NCI-H510A (cell line): ENCODE results near the gene AGO3.
A peak's percentile ranks its signal among the peaks of the same experiment; 100 is the strongest.
"Not testable (repeated sequence)": the region's sequence is repeated elsewhere in the genome, so short reads cannot be mapped to it uniquely, and the experiment has no call there.

ENCODE experiments used
- DNase-seq: peaks from one replicate; lab custom pipeline; 2025; lab: John Stamatoyannopoulos, UW

The AGO3 gene

DNA sequence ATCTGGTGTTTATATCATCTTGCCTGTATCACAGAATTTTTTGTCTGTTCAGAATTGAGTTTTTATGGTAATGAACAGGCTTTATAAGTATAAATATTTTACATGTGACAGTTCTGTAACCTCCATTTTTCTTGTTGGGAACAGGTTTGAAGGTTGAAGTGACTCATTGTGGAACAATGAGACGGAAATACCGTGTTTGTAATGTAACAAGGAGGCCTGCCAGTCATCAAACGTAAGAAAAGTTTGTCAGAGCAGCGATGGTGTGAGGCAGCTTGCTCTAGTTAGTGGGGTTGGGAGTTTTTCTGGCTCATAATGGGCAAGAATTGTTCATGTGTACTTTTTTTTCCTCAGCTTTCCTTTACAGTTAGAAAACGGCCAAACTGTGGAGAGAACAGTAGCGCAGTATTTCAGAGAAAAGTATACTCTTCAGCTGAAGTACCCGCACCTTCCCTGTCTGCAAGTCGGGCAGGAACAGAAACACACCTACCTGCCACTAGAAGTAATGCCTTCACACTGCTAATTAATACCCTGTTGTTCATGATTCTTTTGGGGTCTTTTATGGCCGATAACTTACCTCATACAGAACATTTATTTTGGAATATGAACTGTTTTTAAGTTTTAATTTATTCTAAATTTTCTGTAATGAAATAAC, 77.8 kb downstream of the AGO3 start:
- DNase-seq, result no peak

DNA sequence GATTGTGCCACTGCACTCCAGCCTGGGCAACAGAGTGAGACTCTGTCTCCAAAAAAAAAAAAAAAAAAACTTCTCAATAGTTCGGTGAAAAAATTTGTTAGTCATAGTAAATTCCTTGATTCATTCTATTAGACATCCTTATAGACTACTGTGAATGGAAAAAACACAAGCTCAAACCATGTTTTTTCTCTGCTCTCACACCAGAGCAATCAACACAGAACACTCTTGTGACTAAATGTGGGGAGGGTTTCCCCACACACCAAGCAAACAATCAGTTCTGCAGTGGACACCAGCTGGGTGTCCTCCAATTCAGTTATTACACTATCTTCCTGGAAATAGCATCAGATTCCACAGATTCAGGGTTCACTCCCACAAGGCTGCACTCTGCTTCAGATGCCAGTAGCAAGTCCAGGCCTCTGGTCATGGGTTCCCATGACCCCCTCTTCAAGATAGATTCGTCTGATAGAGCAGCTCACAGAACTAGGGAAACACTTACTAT, 83.9 kb downstream of the AGO3 start:
- no peak for DNase-seq

DNA sequence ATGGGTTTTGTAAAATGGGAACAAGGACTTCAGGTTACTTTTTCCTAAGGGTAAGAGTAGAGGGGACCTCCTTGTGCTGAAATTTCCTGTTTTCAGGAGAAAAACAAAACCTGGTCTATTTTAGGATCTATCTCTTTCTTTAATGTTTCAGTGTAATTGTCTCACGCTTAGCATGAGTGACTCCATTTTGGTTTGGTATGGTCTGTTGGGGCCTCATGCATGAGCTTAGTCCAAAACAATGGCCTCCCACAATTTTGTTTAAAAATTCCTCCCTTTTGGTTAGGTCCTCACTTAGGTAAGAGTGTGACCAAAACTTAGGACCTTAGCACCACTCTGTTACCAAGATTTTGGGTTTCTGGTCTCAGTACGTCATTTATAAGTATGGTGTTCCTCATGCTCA, 85.8 kb downstream of the AGO3 start:
- DNase-seq, result no peak

DNA sequence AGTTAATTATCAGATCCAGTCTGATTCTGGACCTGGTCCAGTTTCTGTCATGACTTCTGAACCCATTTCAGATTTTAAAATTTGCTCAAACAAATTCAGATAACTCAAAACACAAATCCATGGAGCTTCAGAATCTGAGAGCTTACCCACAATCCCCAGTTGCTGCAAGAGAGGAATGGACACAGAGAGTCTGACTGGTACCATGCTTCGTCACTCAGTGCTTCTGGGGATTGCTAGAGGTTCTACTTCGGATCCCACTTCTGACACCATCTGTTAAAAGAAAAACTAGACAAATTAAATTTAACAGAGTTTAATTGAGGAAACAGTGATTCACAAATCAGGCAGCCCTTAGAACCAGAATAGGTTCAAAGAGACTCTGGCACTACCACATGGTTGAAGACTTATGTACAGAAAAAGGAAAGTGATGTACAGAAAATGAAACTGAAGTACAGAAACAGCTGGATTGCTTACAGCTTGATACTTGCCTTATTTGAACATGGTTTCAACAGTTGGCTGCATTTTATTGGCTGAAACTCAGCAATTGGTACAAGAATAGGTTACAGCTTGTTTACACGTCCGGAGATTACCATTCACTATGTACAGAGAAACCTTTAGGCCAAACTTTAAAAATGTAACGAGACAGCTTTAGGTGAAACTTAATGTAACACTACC, 92.3 kb downstream of the AGO3 start:
- DNase-seq, result no peak

DNA sequence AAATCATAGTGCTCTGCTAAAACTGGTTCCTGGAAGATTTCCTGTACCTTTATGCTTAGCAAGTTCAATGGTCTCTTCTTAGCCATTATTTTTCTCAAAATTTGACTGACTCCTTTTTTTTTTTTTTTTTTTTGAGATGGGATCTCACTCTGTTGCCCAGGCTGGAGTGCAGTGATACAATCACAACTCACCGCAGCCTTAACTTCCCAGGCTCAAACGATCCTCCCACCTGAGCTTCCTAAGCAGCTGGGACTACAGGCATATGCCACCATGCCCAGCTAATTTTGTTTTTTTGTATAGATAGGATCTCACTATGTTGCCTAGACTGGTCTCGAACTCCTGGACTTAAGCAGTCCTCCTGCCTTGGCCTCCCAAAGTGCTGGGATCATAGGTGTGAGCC, 93.1 kb downstream of the AGO3 start:
- not testable (repeated sequence) for DNase-seq

DNA sequence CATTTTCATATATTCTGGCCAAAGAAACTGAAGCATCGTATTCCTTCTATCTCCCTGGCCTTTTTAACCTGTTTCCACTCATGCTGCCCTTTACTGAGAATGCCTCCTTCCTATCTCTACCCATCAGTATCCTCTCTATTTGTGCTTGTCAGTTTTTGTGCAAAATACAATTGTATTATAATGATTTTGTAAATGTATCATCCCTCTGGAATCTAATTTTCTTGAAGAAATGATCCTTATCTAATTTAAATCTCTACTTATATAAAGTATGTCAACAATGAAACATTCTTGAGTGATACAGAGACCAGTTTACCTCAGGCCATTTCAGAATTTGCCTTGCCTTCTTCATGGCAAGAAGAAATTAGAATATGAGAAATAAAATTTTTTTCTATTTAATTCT, 93.9 kb downstream of the AGO3 start:
- no peak for DNase-seq

DNA sequence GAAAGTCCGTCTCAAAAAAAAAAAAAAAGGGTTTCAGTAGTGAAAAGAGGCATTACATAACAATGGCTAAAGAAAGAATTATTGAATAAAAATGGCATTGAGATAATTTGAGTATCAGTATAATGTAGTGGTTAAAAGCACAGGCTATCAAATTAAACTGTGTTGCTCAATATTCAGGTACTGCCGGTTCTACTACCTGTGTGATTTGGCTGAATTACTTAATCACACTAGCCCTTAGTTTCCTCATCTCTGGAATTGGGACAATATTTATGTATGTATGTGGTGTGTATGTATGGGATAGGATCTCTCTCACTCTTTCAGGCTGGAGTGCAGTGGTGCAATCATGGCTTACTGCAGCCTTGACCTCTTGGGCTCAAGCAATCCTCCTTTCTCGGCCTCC, 96.9 kb downstream of the AGO3 start:
- DNase-seq, result no peak

DNA sequence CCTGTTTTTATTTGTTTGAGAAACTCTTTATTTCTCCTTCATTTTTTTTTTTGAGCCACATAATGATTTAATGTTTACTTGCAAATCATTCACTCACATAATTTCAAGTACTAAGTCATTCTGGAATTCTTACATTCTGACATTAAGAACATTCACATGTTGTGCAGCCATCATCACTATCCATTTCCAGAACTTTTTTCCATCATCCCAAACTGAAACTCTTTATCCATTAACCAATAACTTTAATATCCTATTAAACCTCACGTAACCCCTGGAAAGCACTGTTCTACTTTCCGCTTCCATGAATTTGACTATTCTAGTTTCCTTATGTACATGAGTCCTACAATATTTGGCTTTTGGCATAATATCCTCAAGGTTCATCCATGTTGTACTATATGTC, 100.5 kb downstream of the AGO3 start:
- no peak for DNase-seq

DNA sequence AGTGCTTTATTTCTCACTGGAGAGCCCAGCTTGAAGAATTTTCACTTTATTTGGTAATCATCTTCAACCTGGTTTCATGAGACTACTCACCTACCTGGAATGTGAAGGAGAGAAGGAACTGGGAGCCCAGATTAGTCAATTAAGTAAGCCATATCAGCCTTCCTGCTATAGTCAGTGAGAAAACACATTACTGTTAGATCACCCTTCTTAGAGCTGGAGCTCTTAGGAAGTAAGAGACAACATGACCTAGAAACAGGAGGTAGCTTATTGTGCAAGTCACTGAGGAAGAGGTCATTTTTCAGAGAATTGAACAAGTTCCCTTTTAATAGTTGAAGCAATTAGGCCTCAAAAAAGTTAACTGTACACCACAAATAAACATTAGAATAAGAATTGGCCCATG, 103.8 kb downstream of the AGO3 start:
- no peak for DNase-seq

DNA sequence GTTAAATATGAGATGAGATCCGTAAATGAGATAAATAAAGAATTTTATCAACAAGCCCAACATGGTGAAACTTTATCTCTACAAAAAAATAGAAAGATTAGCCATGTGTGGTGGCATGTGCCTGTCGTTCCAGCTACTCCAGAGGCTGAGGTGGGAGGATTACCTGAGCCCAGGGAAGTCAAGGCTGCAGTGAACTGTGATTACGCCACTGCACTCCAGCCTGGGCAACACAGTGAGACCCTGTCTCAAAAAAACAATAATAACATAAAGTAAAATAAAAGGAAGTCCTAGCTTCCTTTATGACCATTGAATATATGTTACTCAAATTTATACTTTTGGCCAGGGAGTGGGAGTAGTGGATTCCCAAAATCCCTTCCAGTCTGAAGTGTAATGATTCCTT, 104.2 kb downstream of the AGO3 start:
- no peak for DNase-seq

DNA sequence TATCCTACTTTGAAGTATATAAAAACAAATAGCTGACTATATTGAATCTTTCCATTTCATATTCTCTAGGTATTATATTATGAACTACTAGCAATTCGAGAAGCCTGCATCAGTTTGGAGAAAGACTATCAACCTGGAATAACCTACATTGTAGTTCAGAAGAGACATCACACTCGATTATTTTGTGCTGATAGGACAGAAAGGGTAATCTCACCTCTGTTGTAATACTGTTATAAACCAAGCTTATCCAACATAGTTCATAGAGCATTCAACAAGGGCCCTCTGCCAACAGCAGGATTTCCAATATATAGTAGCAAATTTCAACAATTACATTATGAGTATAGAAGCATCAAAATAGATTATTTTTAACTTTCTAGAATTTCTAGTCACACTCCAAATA, 109.3 kb downstream of the AGO3 start:
- no peak for DNase-seq

DNA sequence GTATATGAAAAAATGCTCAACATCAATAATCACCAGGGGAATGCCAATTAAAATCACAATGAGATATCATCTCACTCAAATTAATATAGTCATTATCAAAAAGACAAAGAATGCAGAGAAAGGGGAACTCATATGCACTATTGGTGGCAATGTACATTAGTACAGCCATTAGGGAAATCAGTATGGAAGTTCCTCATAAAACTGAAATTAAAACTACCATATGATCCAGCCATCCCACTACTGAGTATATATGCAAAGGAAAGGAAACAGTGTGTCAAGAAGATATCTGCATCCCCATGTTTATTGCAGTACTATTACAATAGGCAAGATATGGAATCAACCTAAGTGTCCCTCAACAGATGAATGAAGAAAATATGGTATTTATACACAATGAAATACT, 120.9 kb downstream of the AGO3 start:
- no peak for DNase-seq

DNA sequence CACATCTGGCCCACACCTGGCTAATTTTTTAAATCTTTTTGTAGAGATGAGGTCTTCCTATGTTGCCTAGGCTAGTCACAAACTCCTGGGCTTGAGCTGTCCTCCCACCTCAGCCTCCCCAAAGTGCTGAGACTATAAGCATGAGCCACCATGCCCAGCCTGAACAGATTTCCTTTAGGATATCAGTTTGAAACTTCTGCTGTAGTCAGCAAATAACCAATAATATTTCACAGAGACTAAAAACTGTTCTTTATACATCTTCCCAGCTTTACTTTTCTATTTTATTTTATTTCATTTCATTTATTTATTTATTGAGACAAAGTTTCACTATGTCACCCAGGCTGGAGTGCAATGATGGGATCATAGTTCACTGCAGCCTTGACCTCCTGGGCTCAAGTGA, 123.1 kb downstream of the AGO3 start:
- no peak for DNase-seq

DNA sequence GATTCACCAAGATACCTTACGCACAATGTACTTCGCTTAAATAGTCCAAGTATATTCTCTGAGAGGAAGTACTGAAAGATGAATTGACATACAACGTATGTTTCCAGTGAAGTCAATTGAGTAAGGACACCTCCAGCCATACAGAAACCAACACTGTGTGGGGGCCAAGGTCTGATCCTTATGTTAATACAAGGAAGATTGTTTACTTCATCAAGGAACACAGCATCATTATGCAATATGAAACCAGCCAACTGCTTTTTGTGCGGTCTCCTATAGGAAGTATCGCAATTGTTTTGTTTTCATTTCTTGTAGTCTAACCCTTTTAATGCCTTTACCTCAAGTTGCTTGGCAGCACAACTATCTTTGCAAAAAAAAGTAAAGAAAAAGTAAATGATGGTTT, 124.8 kb downstream of the AGO3 start:
- DNase-seq, result no peak

DNA sequence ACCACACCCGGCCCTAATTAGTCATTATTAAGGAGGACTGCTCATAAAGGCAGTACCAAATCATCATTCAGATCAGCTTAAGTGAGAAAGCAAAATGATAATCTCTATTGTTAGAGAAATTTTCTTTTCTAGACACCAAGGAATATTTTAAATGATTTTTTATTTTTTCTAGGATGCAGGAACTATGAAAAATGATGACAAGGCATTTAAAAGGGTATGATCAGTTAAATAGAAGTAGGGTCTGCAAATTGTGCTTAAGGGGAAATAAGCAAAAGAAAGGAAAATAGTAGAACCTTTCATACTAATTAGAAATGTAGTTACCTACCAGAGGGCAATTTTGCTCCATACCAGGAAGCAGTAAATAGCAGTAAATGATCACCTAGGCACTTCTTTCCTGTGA, 131.4 kb downstream of the AGO3 start:
- no peak for DNase-seq

DNA sequence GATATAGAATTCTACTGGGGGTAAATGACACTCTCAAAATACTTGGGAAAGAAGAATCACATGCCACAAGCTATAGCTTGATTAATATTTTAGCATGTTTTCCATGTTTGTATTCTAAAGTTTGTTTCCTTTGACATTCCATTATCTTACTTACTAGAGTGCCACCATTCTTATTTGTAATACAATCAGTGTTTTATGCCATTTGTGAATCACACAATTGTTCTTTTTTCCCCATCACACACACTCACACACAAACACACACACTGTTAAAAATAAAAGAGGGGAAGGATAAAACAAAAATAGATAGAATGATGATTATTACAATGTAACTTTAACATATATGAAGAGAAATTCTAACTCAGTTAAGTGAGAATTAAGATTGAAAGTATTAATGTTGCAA, 137.0 kb downstream of the AGO3 start:
- DNase-seq, result no peak

DNA sequence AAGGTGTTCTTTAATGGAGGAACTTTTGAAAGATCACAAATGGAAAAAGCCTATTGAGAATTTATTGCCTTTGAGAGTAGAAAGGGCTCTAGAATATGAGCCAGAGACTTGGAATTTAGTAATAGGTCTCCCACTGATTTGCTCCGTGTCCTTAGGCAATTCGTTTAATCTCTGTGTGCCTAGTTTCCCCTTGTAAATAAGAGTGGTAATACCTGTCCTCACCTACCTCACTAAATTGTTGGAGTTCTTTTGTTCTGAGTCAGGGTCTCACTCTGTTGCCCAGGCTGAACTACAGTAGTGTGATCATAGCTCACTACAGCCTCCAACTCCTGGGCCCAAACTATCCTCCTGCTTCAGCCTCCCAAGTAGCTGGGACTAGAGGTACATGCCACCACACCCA, 138.0 kb downstream of the AGO3 start:
- DNase-seq, result no peak

DNA sequence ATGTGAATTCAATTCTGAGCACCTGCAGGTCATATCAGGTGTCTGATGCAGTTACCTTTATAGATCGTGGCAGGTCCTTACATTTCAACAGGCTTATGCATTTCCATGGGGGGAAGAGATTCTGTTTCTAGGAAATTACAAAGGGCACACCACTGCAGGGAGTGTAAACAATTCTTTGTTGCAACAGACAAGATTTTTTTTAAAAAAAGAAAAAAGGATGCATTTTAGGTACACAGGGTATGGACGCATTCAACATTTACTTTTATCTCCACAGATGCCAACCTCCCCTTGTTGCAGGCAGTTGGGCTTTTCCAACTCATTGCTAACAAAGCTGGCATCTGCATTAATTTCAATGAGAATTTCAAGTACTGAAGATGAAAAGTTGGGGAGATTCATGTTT, 139.4 kb downstream of the AGO3 start:
- peak; percentile 86 for DNase-seq

DNA sequence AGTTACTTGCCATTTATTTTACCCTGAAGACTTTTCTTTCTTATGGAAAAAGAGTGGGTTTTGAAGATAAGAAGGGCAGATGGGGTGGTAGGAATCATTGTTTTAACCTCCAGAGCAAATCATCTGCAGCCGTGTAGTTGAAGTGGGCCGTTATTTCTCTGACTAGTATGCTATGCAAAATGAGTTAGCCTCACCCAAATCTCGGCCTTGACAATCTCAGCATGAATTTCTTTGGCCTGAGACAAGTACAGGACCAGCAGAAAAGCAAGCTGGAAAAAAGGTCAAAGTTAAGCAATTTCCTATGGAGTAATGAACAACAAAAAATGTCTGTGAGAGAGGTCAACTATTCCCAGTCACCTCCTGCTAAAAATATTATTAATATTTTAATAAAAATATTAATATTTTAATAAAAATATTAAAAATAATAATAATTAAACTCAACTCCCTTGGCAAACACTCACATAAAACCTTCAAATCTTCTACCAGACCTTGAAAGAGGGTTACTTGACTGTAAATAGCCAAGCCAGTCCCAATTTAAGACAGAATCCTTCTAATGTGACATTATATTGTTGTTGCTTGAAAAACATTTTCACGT, 146.2 kb downstream of the AGO3 start:
- DNase-seq, result no peak

DNA sequence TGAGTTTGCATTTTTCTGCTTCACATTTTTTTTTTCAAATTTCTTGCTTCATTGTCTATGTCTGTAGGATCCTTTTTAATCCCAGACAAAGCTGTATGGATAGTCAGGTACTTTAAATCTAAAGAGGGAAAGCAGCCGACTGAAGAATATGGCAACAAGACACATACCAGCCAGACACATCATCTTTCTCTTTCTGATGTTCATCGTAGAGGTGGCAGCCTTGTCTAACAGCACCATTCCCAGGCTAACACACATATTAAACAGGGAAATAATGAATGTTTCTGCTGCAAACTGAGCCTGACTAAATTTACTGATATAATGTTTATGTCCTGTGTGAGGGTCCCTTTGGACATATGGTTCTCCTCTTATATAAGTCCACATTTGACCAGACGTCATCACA, 149.3 kb downstream of the AGO3 start:
- DNase-seq, result no peak

DNA sequence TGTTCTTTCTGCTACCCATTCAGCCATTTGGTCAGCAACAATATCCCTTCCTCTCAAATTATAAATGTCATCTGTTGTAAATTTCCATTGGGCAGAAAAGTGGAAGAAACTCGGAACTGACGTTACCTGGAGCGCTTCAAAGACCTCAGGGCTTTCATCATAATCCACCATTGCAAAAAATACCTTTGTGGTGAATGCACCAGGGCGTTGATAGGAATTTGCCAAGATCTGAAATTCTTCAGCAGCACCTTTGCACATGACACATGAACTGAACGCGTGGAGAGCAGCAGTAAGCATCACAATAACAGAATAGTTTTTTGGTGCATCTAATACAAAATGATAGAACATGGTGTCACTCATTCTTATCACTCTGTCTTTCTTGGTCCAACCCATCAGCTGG, 149.9 kb downstream of the AGO3 start:
- no peak for DNase-seq

DNA sequence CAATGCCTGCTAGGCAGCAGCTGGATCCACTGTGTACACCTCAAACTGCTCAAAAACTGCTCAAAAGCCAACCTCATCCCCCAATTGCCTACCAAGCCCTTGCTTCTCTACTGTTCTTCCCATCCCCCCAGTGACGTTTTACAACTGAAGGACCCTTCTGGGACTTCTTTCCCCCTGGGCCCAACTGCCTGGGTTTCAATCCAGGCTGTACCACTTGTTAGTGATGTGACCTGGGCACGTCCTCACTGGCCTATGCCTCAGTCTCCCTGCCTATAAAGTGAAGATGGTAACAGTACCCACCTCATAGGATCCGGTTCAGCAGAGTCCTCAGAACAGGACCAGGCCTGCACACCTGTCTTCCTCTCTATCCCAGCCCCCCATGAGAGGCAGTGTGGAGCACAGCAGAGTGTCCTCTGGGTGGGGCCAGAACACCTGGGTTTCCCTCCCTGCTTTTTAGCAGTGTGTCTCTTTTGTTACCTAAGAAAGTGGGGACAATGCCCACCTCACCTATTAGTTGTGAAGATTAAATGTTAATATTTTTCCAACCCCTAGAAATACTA, 151.1 kb downstream of the AGO3 start:
- peak; percentile 20 for DNase-seq

DNA sequence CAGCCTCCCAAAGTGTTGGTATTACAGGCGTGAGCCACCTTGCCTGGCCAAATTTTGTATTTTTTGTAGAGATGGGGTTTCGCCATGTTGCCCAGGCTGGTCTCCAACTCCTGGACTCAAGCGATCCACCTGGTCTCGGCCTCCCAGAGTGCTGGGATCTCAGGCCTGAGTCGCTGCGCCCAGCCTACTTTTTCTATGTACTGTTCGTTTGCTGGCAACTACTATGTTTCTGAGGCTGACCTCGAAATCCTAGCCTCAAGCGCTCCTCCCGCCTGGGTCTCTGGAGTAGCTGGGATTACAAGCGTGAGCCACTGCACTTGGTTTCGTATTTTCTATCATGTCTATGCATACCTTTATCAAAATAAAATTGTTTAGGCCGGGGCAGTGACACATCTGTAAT, 152.3 kb downstream of the AGO3 start:
- DNase-seq, result no peak
